Caco-2 (cell line): ENCODE measurements around the gene DMBX1. TPM values are rescaled to one million over a fixed set of nuclear protein-coding genes. Genes with fewer than 3 reads are reported as not detected.
A peak's percentile ranks its signal among the peaks of the same experiment; 100 is the strongest.

Source experiments
- BruUV-seq: library from RNA; stranded (reverse); fragments of 400-500 nt; replicated peaks from 2 replicates; lab custom pipeline; 2021; lab: Mats Ljungman, UMichigan
- CTCF ChIA-PET: fragments of 300-600 bp; sonication (Branson Sonifier 250); formaldehyde crosslinking; loops from one replicate; lab custom pipeline; 2022; ENCODE audit warnings: antibody characterized with exemption; lab: Charles Lee
- POLR2A ChIA-PET: fragments of 300-600 bp; sonication (Branson Sonifier 250); formaldehyde crosslinking; loops from one replicate; lab custom pipeline; 2022; ENCODE audit warnings: antibody characterized with exemption; lab: Charles Lee
- DNase-seq, 2 experiments: peaks; one replicate each; pipeline versions ENCODE4 v3.0.0 to v3.0.0-alpha.2; 2020 to 2022
- H3K27me3 ChIP-seq: replicated peaks from 2 replicates; pipeline ENCODE4 v1.6.0; 2011; ENCODE audit warnings: low read length; ENCODE audit not compliant: control insufficient read depth, insufficient read depth
- H3K36me3 ChIP-seq: 2 replicates; pipeline ENCODE4 v1.5.1; 2011; ENCODE audit warnings: low read length; ENCODE audit not compliant: control insufficient read depth, insufficient read depth
- H3K4me1 ChIP-seq: fragments of 250-450 bp; sonication (Bioruptor Pico); 2 replicates; pipeline ENCODE4 v1.5.1; 2020; ENCODE audit warnings: mild to moderate bottlenecking
- H3K4me3 ChIP-seq: 2 replicates; pipeline ENCODE4 v1.5.1; 2011; ENCODE audit warnings: low read depth, mild to moderate bottlenecking, control low read depth, low read length
- H3K9me3 ChIP-seq: fragments of 250-450 bp; sonication (Bioruptor Pico); 2 replicates; pipeline ENCODE4 v1.5.1; 2020; ENCODE audit warnings: mild to moderate bottlenecking, moderate library complexity
- H3K27ac Mint-ChIP-seq: one replicate; pipeline ENCODE4 v1.8.0; 2022; ENCODE audit warnings: mixed read lengths; ENCODE audit not compliant: unreplicated experiment
- H3K27me3 Mint-ChIP-seq: one replicate; pipeline ENCODE4 v1.8.0; 2022; ENCODE audit warnings: mixed read lengths; ENCODE audit not compliant: insufficient read depth, unreplicated experiment
- H3K36me3 Mint-ChIP-seq: one replicate; pipeline ENCODE4 v1.8.0; 2022; ENCODE audit warnings: mild to moderate bottlenecking, mixed read lengths; ENCODE audit not compliant: insufficient read depth, unreplicated experiment
- H3K4me1 Mint-ChIP-seq: one replicate; pipeline ENCODE4 v1.8.0; 2022; ENCODE audit warnings: low read depth, mixed read lengths; ENCODE audit not compliant: unreplicated experiment
- H3K4me3 Mint-ChIP-seq: one replicate; pipeline ENCODE4 v1.8.0; 2022; ENCODE audit warnings: mild to moderate bottlenecking, moderate library complexity, mixed read lengths; ENCODE audit not compliant: unreplicated experiment
- H3K9me3 Mint-ChIP-seq: one replicate; pipeline ENCODE4 v1.8.0; 2022; ENCODE audit warnings: mixed read lengths; ENCODE audit not compliant: unreplicated experiment
- intact Hi-C: fragments of 100-400 bp; cut with micrococcal nuclease; formaldehyde crosslinking; loops from one replicate; pipeline ENCODE4 v1.10.0; 2022; ENCODE audit not compliant: unreplicated experiment
- total RNA-seq: library from RNA; stranded (reverse); gene quantifications from 2 replicates; pipeline ENCODE4 v1.2.3, GENCODE V29; 2022
- TF ChIP-seq, protein P1 (sequence below), 2 experiments: fragments of 200-600 bp in 1 of 2; IDR thresholded peaks; 1 replicate in 1 of 2; 2 replicates in 1 of 2; pipeline versions ENCODE4 v1.5.1 to v1.8.0; 2011 to 2022; ENCODE audit warnings: antibody characterized with exemption in 1 of 2, control low read depth in 1 of 2, inconsistent platforms in 1 of 2, low read depth in 1 of 2, low read length in 1 of 2, mild to moderate bottlenecking in 1 of 2, moderate library complexity in 1 of 2; ENCODE audit not compliant: insufficient read depth in 1 of 2, severe bottlenecking in 1 of 2, unreplicated experiment in 1 of 2

DMBX1 gene
- total RNA-seq, 1 experiment from 2014 or later: 0.16 TPM

DNA sequence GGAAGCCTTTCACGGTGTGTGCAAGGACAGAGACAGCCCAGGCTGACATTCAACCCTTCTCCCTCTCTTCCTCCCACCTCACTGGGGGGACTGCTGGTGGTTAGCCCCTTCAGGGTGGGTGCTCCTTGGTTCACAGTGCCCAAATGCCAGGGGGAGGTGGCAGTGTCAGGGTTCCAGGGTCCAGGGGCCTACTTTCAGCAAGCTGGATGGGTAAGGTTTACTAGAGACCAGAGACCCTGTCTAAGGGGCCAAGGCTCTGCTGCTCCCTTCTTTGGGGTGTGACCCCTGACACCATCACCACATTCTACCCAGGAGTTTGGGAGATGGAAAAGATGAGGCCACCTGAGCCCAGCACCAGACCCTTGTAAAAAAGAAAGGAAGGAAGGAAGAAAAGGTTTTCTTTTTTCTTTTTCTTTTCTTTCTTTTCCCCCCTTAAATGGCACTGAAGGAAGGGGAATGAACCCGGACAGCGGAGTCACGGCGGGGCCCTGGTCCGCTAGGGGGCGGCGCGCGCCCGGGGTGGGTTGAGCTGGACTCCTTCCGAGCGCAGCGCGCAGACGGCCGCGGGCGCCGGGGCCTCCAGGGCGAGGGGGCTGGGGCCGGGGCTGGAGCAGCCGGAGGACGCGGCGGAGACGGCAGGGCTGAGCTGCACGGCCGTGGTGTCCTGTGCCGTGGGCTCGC lies 43.0 kb downstream of the DMBX1 start:
- H3K4me3 ChIP-seq: peak overlapping the region; percentile 34
- ChIA-PET CTCF (interaction anchor here (0.8 to 3.3 kb wide), 3 partner anchors 10 to 85 kb away, joined by 3 to 16 read pairs (median 6); partner anchors contain the start of gene MKNK1), POLR2A (no interaction called here)
- BruUV-seq: no TSS peak
- H3K27me3 ChIP-seq: no peaks in the 10 kb centered on the region; the same call in 1 of the 2 replicates
- H3K36me3 Mint-ChIP-seq: peaks cover 6% of the 10 kb centered on the region
- no peaks in the 10 kb centered on the region for H3K36me3 ChIP-seq
- peaks cover 10% of the 10 kb centered on the region for H3K9me3 Mint-ChIP-seq
- no peak overlapping the region for H3K27ac Mint-ChIP-seq
- no peaks in the 10 kb centered on the region for H3K4me1 ChIP-seq
- TF ChIP-seq, protein P1, sequence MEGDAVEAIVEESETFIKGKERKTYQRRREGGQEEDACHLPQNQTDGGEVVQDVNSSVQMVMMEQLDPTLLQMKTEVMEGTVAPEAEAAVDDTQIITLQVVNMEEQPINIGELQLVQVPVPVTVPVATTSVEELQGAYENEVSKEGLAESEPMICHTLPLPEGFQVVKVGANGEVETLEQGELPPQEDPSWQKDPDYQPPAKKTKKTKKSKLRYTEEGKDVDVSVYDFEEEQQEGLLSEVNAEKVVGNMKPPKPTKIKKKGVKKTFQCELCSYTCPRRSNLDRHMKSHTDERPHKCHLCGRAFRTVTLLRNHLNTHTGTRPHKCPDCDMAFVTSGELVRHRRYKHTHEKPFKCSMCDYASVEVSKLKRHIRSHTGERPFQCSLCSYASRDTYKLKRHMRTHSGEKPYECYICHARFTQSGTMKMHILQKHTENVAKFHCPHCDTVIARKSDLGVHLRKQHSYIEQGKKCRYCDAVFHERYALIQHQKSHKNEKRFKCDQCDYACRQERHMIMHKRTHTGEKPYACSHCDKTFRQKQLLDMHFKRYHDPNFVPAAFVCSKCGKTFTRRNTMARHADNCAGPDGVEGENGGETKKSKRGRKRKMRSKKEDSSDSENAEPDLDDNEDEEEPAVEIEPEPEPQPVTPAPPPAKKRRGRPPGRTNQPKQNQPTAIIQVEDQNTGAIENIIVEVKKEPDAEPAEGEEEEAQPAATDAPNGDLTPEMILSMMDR (IDR thresholded peaks at IDR 0.05; ENCODE audit: insufficient read depth in 1 of 2, low read depth in 1 of 2, low read length in 1 of 2, severe bottlenecking in 1 of 2, unreplicated experiment in 1 of 2): peak; percentile 62 to 67
- H3K9me3 ChIP-seq: no peaks in the 10 kb centered on the region
- H3K4me3 Mint-ChIP-seq: no peak overlapping the region
- intact Hi-C loops: no loop called here
- H3K4me1 Mint-ChIP-seq: peaks cover 6% of the 10 kb centered on the region
- DNase-seq: peak in 1 of 2 experiments; percentile 70
- peaks cover 17% of the 10 kb centered on the region for H3K27me3 Mint-ChIP-seq

DNA sequence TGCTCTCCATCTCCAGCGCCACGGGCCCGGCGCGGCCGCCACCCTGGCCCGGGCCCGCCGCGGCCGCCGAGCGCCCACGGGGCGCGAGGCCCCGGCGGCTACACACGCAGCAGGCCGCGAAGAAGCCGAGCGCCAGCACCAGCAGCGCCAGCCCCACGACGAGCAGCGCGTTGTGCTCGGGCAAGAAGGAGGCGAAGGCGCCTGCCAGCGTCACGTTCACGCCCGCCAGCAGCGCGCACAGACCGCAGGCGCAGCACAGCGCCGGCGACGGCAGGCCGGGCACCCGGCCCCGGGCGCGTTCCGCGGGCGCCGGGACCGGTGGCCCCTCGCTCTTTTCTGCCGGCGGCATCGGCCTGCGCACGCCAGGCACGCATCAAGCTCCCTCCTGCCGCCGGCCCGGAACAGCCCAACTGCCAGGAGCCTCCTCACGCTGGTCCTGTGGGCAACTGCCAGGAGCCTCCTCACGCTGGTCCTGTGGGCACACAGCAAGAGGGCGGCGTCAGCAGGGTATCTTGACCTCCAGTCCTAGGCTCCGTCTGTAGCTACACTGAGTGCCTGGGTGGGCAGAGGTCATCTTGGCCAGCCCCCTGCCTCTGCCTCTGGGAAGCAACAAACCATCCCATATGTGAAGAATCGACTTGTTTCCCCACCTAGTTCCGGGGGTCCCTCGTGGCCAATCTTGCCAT lies 43.7 kb downstream of the DMBX1 start:
- Mint-ChIP-seq H3K36me3 (peaks cover 6% of the 10 kb centered on the region), H3K4me1 (peaks cover 6% of the 10 kb centered on the region), H3K9me3 (peaks cover 10% of the 10 kb centered on the region), H3K4me3 (peak overlapping the region; percentile 73), H3K27me3 (peaks cover 17% of the 10 kb centered on the region), H3K27ac (no peak overlapping the region)
- TF ChIP-seq, protein P1 (IDR thresholded peaks at IDR 0.05; ENCODE audit: insufficient read depth in 1 of 2, low read depth in 1 of 2, low read length in 1 of 2, severe bottlenecking in 1 of 2, unreplicated experiment in 1 of 2): no peak
- POLR2A ChIA-PET: no interaction called here
- Histone ChIP-seq H3K4me1 (no peaks in the 10 kb centered on the region), H3K27me3 (no peaks in the 10 kb centered on the region; the same call in 1 of the 2 replicates), H3K9me3 (no peaks in the 10 kb centered on the region), H3K36me3 (no peaks in the 10 kb centered on the region), H3K4me3 (peak overlapping the region; percentile 34)
- CTCF ChIA-PET: interaction anchor here (0.8 to 3.3 kb wide), 3 partner anchors 9 to 86 kb away, joined by 3 to 16 read pairs (median 6); partner anchors contain the start of gene MKNK1
- intact Hi-C loops: no loop called here
- BruUV-seq: no TSS peak
- DNase-seq: peak in 1 of 2 experiments; percentile 12

DNA sequence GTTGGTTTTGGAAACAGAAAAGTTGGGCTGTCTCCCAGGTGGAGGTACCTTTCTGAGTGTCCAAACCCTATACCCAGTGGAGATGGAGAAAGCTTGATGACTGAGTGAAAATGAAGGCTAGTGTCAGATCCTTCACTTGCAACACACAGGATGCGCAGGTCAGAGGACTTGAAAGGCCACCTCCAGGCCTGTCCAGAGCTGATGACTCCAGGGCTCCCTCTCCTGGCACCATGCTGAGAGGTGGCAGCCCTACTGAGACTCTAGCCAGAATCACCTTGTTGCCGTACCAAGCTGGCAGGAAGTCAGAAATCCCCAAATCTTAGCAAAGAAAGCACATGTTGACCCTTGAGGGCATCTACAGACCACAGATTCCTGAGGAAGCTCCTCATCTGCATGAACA lies 45.4 kb downstream of the DMBX1 start:
- peaks cover 14% of the 10 kb centered on the region for H3K27me3 Mint-ChIP-seq
- ChIA-PET CTCF (interaction anchor here (0.5 to 3.3 kb wide), 4 partner anchors 9 to 288 kb away, joined by 3 to 16 read pairs (median 4); no protein-coding TSS in a partner anchor), POLR2A (no interaction called here)
- TF ChIP-seq, protein P1 (IDR thresholded peaks at IDR 0.05; ENCODE audit: insufficient read depth in 1 of 2, low read depth in 1 of 2, low read length in 1 of 2, severe bottlenecking in 1 of 2, unreplicated experiment in 1 of 2): peak; percentile 29 to 74
- peaks cover 10% of the 10 kb centered on the region for H3K9me3 Mint-ChIP-seq
- H3K36me3 ChIP-seq: no peaks in the 10 kb centered on the region
- H3K4me1 Mint-ChIP-seq: peaks cover 6% of the 10 kb centered on the region
- BruUV-seq: no TSS peak
- no peaks in the 10 kb centered on the region for H3K9me3 ChIP-seq
- no peak overlapping the region for H3K4me3 ChIP-seq
- no peaks in the 10 kb centered on the region; the same call in 1 of the 2 replicates for H3K27me3 ChIP-seq
- peaks cover 6% of the 10 kb centered on the region for H3K36me3 Mint-ChIP-seq
- intact Hi-C loops: no loop called here
- H3K27ac Mint-ChIP-seq: no peak overlapping the region
- DNase-seq: peak; percentile 62 to 65
- no peak overlapping the region for H3K4me3 Mint-ChIP-seq
- no peaks in the 10 kb centered on the region for H3K4me1 ChIP-seq
